Progenitor cell of endocrine pancreas (in vitro differentiated cells): ENCODE data around the gene RALGAPA1. TPM values are rescaled to one million over a fixed set of nuclear protein-coding genes. Genes with fewer than 3 reads are reported as not detected.
"Not testable (repeated sequence)": the region's sequence is repeated elsewhere in the genome, so short reads cannot be mapped to it uniquely, and the experiment has no call there.

Source experiments
- DNase-seq: peaks from one replicate; pipeline ENCODE4 v3.0.0; 2021; ENCODE audit warnings: low spot score; ENCODE audit not compliant: unreplicated experiment
- H3K27ac Mint-ChIP-seq: 2 replicates; pipeline ENCODE4 v1.8.0; 2021; ENCODE audit warnings: mild to moderate bottlenecking, moderate library complexity, mixed read lengths
- H3K27me3 Mint-ChIP-seq: 2 replicates; pipeline ENCODE4 v1.8.0; 2021; ENCODE audit warnings: mixed read lengths
- H3K36me3 Mint-ChIP-seq: 2 replicates; pipeline ENCODE4 v1.8.0; 2022; ENCODE audit warnings: mixed read lengths; ENCODE audit not compliant: insufficient read depth
- H3K4me1 Mint-ChIP-seq: 2 replicates; pipeline ENCODE4 v1.8.0; 2021; ENCODE audit warnings: low read depth, mixed read lengths
- H3K4me3 Mint-ChIP-seq: 2 replicates; pipeline ENCODE4 v1.8.0; 2021; ENCODE audit warnings: low read depth, mild to moderate bottlenecking, moderate library complexity, mixed read lengths
- H3K9me3 Mint-ChIP-seq: 2 replicates; pipeline ENCODE4 v1.8.0; 2021; ENCODE audit warnings: low read depth, mixed read lengths
- total RNA-seq: library from RNA; stranded (reverse); gene quantifications from 2 replicates; pipeline ENCODE4 v1.2.1, GENCODE V29; 2021
- TF ChIP-seq, protein P1 (sequence below): fragments of 200-600 bp; sonication (generic); IDR thresholded peaks from one replicate; pipeline ENCODE4 v1.5.0; 2021; ENCODE audit warnings: antibody characterized with exemption, mild to moderate bottlenecking; ENCODE audit not compliant: unreplicated experiment

The RALGAPA1 gene
- total RNA-seq, 1 donor from 2014 or later = 58.7 TPM

DNA sequence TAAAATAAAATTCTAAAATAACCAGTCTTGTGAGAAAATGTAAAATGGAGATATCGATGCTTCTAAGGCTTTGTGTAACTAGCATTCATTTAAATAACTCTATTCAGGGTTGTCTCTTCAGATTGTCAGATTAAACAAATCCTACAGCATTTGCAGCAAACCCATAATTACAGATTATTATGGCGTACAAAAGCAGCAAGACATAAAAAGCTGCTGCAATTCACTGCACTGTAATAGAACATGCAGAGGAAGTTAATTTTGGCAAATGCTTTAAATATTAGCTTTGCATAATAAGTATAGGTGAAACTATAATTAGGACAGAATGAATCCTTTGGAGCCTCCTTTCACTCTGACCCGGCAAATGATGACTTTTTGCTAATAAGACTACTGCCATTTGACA is 176.8 kb downstream of the RALGAPA1 start:
- Mint-ChIP-seq H3K9me3 (no peaks in the 10 kb centered on the region), H3K27ac (no peak overlapping the region), H3K4me1 (no peaks in the 10 kb centered on the region), H3K27me3 (no peaks in the 10 kb centered on the region), H3K4me3 (no peak overlapping the region), H3K36me3 (peaks cover 12% of the 10 kb centered on the region)
- no peak for DNase-seq
- TF ChIP-seq, protein P1, sequence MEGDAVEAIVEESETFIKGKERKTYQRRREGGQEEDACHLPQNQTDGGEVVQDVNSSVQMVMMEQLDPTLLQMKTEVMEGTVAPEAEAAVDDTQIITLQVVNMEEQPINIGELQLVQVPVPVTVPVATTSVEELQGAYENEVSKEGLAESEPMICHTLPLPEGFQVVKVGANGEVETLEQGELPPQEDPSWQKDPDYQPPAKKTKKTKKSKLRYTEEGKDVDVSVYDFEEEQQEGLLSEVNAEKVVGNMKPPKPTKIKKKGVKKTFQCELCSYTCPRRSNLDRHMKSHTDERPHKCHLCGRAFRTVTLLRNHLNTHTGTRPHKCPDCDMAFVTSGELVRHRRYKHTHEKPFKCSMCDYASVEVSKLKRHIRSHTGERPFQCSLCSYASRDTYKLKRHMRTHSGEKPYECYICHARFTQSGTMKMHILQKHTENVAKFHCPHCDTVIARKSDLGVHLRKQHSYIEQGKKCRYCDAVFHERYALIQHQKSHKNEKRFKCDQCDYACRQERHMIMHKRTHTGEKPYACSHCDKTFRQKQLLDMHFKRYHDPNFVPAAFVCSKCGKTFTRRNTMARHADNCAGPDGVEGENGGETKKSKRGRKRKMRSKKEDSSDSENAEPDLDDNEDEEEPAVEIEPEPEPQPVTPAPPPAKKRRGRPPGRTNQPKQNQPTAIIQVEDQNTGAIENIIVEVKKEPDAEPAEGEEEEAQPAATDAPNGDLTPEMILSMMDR = no peak

DNA sequence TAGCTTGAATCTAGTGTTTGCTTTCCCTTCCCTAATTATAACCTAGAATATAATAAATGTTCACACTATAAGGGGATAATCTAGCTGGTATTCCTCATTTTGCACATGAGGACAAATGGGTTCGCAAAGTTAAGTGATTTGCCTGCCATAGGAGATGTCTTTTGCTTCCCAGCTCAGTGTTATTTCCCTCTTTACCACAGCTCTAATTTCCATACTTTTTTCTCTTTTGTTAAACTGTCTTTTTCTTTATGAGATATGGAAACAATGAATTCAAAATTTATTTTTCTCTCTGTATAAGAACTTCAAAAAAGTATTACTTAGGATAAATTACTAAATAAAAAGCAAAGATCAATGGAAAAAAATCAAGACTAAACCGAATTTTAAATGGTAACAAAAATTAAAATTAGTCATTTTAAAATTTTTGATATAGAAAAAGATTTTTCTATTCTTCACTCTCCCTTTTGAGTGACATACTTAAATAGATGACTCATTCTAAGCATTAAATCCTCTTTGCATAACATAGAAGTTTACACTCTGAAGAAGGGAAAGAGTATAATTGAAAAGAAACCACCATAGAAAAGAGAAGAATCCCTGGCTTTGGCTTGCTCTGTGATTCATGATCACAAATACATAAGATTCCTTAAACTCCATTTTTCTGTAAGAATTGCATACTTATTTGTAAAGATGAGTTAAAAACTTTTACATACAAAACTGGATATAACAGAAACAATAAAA is 177.9 kb downstream of the RALGAPA1 start:
- TF ChIP-seq, protein P1 = no peak
- no peaks in the 10 kb centered on the region for H3K27me3 Mint-ChIP-seq
- peaks cover 6% of the 10 kb centered on the region for H3K36me3 Mint-ChIP-seq
- H3K9me3 Mint-ChIP-seq = no peaks in the 10 kb centered on the region
- no peak overlapping the region for H3K4me3 Mint-ChIP-seq
- DNase-seq = no peak
- H3K27ac Mint-ChIP-seq = no peak overlapping the region
- H3K4me1 Mint-ChIP-seq = no peaks in the 10 kb centered on the region

DNA sequence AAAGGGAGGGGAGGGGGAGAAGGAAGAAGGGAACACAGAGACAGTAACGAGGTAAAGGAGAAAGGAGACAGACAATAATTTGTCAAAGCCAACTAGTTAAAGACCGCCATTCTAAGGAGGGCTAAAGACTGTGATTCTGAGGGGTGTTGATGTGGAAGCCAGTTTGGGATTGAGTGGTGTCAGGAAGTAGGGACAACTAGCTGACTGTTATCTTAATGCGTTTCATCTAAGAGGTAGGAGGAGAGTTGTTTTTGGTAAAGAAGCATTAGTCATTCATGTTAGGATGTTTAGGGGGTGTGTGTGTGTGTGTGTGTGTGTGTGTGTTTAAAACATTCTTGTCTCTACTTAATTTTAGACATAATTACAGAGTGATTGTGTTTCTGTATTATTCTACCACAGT is 180.1 kb downstream of the RALGAPA1 start:
- Mint-ChIP-seq H3K9me3 (no peaks in the 10 kb centered on the region), H3K4me1 (no peaks in the 10 kb centered on the region), H3K4me3 (no peak overlapping the region), H3K36me3 (peaks cover 10% of the 10 kb centered on the region), H3K27me3 (no peaks in the 10 kb centered on the region), H3K27ac (no peak overlapping the region)
- DNase-seq = no peak
- TF ChIP-seq, protein P1 = no peak

DNA sequence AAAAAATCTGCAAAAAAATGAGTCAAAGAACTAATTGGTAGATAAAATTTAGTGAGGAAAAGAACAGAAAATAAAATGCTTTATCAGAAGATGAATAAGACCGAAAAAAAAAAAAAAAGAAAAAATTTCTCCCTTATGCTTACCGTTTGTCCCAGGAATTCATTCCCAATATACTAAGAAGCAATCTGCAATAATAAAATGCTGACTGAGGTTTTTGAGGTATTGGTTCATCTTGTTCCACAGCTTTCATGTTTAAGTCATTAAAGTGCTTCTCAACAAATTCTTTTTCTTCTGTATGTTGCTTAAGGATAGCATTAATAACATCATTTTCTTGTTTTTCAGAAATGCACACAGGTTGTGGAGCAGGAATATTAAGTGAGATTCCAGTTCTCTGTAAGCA is 182.1 kb downstream of the RALGAPA1 start:
- H3K4me3 Mint-ChIP-seq, H3K4me1 Mint-ChIP-seq: not testable (repeated sequence)

DNA sequence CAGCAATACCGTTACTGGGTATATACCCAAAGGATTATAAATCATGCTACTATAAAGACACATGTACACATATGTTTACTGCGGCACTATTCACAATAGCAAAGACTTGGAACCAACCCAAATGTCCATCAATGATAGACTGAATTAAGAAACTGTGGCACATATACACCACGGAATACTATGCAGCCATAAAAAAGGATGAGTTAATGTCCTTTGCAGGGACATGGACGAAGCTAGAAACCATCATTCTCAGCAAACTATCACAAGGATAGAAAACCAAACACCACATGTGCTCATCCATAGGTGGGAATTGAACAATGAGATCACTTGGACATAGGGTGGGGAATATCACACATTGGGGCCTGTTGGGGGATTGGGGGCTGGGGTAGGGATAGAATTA is 187.1 kb downstream of the RALGAPA1 start:
- Mint-ChIP-seq H3K9me3 (peaks cover 19% of the 10 kb centered on the region), H3K36me3 (peaks cover 39% of the 10 kb centered on the region)
- not testable (repeated sequence) for H3K27ac Mint-ChIP-seq, H3K27me3 Mint-ChIP-seq, H3K4me1 Mint-ChIP-seq, H3K4me3 Mint-ChIP-seq, DNase-seq

More for the DNA sequence above, 182.1 kb downstream of the RALGAPA1 start:
- not testable (repeated sequence) for DNase-seq, H3K9me3 Mint-ChIP-seq, H3K27me3 Mint-ChIP-seq, H3K27ac Mint-ChIP-seq
- peaks cover 20% of the 10 kb centered on the region for H3K36me3 Mint-ChIP-seq

DNA sequence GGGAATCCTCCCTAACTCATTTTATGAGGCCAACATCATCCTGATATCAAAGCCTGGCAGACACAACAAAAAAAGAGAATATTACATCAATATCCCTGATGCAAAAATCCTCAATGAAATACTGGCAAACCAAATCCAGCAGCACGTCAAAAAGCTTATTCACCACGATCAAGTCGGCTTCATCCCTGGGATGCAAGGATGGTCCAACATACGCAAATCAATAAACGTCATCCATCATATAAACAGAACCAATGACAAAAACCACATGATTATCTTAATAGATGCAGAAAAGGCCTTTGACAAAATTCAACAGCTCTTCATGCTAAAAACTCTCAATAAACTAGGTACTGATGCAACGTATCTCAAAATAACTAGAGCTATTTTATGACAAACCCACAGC is 189.1 kb downstream of the RALGAPA1 start:
- H3K9me3 Mint-ChIP-seq = peaks cover 19% of the 10 kb centered on the region
- peaks cover 41% of the 10 kb centered on the region for H3K36me3 Mint-ChIP-seq
- not testable (repeated sequence) for H3K27ac Mint-ChIP-seq, H3K4me3 Mint-ChIP-seq, H3K27me3 Mint-ChIP-seq, DNase-seq, H3K4me1 Mint-ChIP-seq

DNA sequence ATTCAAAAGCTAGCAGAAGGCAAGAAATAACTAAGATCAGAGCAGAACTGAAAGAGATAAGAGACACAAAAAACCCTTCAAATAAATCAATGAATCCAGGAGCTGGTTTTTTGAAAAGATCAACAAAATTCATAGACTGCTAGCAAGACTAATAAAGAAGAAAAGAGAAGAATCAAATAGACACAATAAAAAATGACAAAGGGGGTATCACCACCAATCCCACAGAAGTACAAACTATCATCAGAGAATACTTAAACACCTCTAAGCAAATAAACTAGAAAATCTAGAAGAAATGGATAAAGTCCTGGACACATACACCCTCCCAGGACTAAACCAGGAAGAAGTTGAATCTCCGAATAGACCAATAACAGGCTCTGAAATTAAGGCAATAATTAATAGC is 189.6 kb downstream of the RALGAPA1 start:
- H3K9me3 Mint-ChIP-seq = peaks cover 19% of the 10 kb centered on the region
- not testable (repeated sequence) for H3K27me3 Mint-ChIP-seq
- peaks cover 38% of the 10 kb centered on the region for H3K36me3 Mint-ChIP-seq

More for the DNA sequence above, 189.6 kb downstream of the RALGAPA1 start:
- H3K4me1 Mint-ChIP-seq, H3K4me3 Mint-ChIP-seq, H3K27ac Mint-ChIP-seq, DNase-seq: not testable (repeated sequence)
